Measurements from ENCODE around the gene ADAMTS17. TPM values are rescaled to one million over a fixed set of nuclear protein-coding genes. Genes with fewer than 3 reads are reported as not detected.

Gene ADAMTS17
- total RNA-seq, 1 experiment from 2014 or later = 4.2 TPM

GRCh38 chr15:100191161-100191560 is 150.6 kb downstream of the ADAMTS17 start (continued):
- TF ChIP-seq TCF7L2 (IDR thresholded peaks at IDR 0.05; ENCODE audit: borderline replicate concordance, extremely low read depth, insufficient read depth, insufficient read length) (no peak), ZNF274 (IDR thresholded peaks at IDR 0.05; ENCODE audit: low read depth, low read length) (no peak), MAX (IDR thresholded peaks at IDR 0.05) (no peak), ELF1 (IDR thresholded peaks at IDR 0.05; ENCODE audit: borderline replicate concordance, low read depth) (no peak), SRF (IDR thresholded peaks at IDR 0.05; ENCODE audit: low read depth) (no peak)

- no peak overlapping the region for H3K4me3 ChIP-seq (replicated peaks in 1 of 2; ENCODE audit: low read depth in 1 of 2, low read length in 2 of 2)
- H3K79me2 ChIP-seq (ENCODE audit: insufficient read depth, low read length) = no peaks in the 10 kb centered on the region
- DNase-seq (ENCODE audit: low read depth, low spot score) (no peak), ATAC-seq (no peak)
- H3K4me1 ChIP-seq (ENCODE audit: control insufficient read depth in 1 of 2, insufficient read depth in 2 of 2, low read length in 2 of 2) = no peaks in the 10 kb centered on the region
- no peak overlapping the region for H3K4me2 ChIP-seq (ENCODE audit: low read length)
- H3K9me2 ChIP-seq (ENCODE audit: insufficient read depth) = no peaks in the 10 kb centered on the region
- ChIA-PET CTCF (no interaction called here), RAD21 (ENCODE audit: low non-redundant PET in 1 of 2, low total read pairs in 2 of 2, uncharacterized antibody in 2 of 2, unreplicated experiment in 2 of 2) (no interaction called here), POLR2A (no interaction called here)
- BruUV-seq (replicated peaks) = no TSS peak
- no peak overlapping the region for H3K9ac ChIP-seq (ENCODE audit: low read length)
- intact Hi-C loops (cut with micrococcal nuclease) = no loop called here
- no peak overlapping the region for H3K27ac ChIP-seq (ENCODE audit: low read depth, low read length)
- no peak for TF ChIP-seq FOSL1 (IDR thresholded peaks at IDR 0.05; ENCODE audit: low read depth)
- TF ChIP-seq CEBPB (IDR thresholded peaks at IDR 0.05; ENCODE audit: low read depth) = no peak
- no peak for TF ChIP-seq MAX (IDR thresholded peaks at IDR 0.05)
- H3K36me3 ChIP-seq (ENCODE audit: control insufficient read depth in 1 of 2, insufficient read depth in 2 of 2, low read length in 2 of 2) = no peaks in the 10 kb centered on the region
- H2AFZ ChIP-seq (ENCODE audit: low read depth, low read length, poor library complexity, severe bottlenecking) = no peak overlapping the region
- H3K9me3 ChIP-seq (ENCODE audit: control insufficient read depth in 1 of 2, insufficient read depth in 1 of 2, low read depth in 1 of 2, low read length in 2 of 2) = no peaks in the 10 kb centered on the region
- H3K27me3 ChIP-seq (ENCODE audit: insufficient read depth, low read length) = no peaks in the 10 kb centered on the region
- no peaks in the 10 kb centered on the region for H4K20me1 ChIP-seq (ENCODE audit: insufficient read depth)
These were observed 151.1 kb downstream of the ADAMTS17 start for GRCh38 chr15:100190675-100191074.

DNA sequence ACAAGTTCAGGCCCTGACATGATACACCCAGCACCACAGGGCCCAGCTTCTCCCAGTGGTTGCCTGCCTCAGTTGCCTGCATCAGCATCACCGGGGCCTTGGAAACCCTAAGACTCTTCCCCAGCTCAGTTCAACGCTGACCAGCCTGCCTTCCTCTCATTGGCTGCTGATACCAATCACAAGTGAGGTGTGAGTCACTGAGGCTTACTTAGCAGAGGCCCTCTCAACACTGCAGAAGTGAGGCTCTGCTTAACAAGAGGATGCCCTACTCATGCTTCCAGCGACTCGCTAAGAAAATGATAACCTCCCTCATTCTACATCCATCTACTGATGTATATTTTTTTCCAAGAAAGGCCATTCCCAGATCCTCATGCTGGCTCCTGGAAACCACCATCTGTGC is 151.9 kb downstream of the ADAMTS17 start:
- DNase-seq (ENCODE audit: low read depth, low spot score) (no peak), ATAC-seq (no peak)
- Histone ChIP-seq H3K27me3 (ENCODE audit: insufficient read depth, low read length) (no peaks in the 10 kb centered on the region), H3K4me1 (ENCODE audit: control insufficient read depth in 1 of 2, insufficient read depth in 2 of 2, low read length in 2 of 2) (no peaks in the 10 kb centered on the region), H3K4me3 (replicated peaks in 1 of 2; ENCODE audit: low read depth in 1 of 2, low read length in 2 of 2) (no peak overlapping the region), H3K9me3 (ENCODE audit: control insufficient read depth in 1 of 2, insufficient read depth in 1 of 2, low read depth in 1 of 2, low read length in 2 of 2) (no peaks in the 10 kb centered on the region), H3K27ac (ENCODE audit: low read depth, low read length) (no peak overlapping the region), H3K9ac (ENCODE audit: low read length) (no peak overlapping the region), H4K20me1 (ENCODE audit: insufficient read depth) (no peaks in the 10 kb centered on the region), H3K79me2 (ENCODE audit: insufficient read depth, low read length) (no peaks in the 10 kb centered on the region), H3K9me2 (ENCODE audit: insufficient read depth) (no peaks in the 10 kb centered on the region), H2AFZ (ENCODE audit: low read depth, low read length, poor library complexity, severe bottlenecking) (no peak overlapping the region), H3K4me2 (ENCODE audit: low read length) (no peak overlapping the region), H3K36me3 (ENCODE audit: control insufficient read depth in 1 of 2, insufficient read depth in 2 of 2, low read length in 2 of 2) (no peaks in the 10 kb centered on the region)
- no peak for TF ChIP-seq EZH2phosphoT487 (IDR thresholded peaks at IDR 0.05; ENCODE audit: borderline replicate concordance)
- TF ChIP-seq SRF (IDR thresholded peaks at IDR 0.05; ENCODE audit: low read depth) = no peak
- no peak for TF ChIP-seq YY1 (IDR thresholded peaks at IDR 0.05; ENCODE audit: extremely low read depth, insufficient replicate concordance, low read depth, low read length)
- TF ChIP-seq FOSL1 (IDR thresholded peaks at IDR 0.05; ENCODE audit: low read depth) = no peak
- TF ChIP-seq ZFX (IDR thresholded peaks at IDR 0.05) = no peak
- no peak for TF ChIP-seq POLR2AphosphoS5 (IDR thresholded peaks at IDR 0.05; ENCODE audit: low read depth, low read length)
- TF ChIP-seq RAD21 (IDR thresholded peaks at IDR 0.05; ENCODE audit: low read depth) = no peak
- POLR2A ChIA-PET = no interaction called here
- no TSS peak for BruUV-seq (replicated peaks)
- intact Hi-C loops (cut with micrococcal nuclease) = no loop called here
- CTCF ChIA-PET = no interaction called here
- RAD21 ChIA-PET (ENCODE audit: low non-redundant PET in 1 of 2, low total read pairs in 2 of 2, uncharacterized antibody in 2 of 2, unreplicated experiment in 2 of 2) = no interaction called here

Measured in HCT116 (cell line).